ENCODE measurements around the gene NLRP14. TPM values are rescaled to one million over a fixed set of nuclear protein-coding genes. Genes with fewer than 3 reads are reported as not detected.

NLRP14 gene
- total RNA-seq, 2 experiments from 2014 or later, result not detected

DNA sequence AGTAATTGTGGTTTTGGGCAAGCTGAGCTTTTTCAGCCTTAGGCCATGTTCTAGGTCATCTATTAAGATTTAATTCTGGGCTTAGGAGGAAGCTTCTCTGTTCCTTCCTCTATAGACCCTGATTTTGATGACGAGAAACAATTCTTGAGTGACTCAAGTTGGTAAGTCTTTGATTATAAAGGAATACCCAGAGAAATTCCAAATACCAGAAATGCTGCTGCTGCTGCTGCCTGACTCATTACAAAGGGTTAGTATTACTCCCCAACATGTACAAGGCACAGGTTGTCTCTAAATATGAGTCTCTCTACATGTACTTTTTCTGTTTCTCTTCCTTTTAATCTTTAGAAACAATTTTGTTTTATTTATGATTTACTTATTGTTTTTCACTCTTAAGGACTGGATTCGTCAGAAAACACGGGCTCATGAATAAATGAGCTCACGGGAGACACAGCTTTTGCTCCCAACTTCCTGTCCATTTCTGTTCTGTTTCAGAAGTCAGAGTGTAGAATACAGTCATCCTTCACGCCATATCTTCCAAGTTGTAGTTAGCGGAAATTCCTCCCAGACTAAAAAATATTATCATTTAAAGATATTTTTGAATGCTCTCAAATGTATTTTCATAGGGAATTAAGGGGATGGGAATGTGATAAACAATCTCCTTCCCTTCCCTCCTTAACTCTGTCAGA lies 36.7 kb downstream of the NLRP14 start:
- ChIA-PET POLR2A (no interaction called here), CTCF (no interaction called here)

- POLR2A ChIA-PET, result no interaction called here
- CTCF ChIA-PET, result no interaction called here
These were observed 37.4 kb downstream of the NLRP14 start for GRCh38 chr11:7057641-7058040.

- CTCF ChIA-PET, result no interaction called here
- POLR2A ChIA-PET, result no interaction called here
These were observed 40.6 kb downstream of the NLRP14 start for GRCh38 chr11:7060868-7061267.

DNA sequence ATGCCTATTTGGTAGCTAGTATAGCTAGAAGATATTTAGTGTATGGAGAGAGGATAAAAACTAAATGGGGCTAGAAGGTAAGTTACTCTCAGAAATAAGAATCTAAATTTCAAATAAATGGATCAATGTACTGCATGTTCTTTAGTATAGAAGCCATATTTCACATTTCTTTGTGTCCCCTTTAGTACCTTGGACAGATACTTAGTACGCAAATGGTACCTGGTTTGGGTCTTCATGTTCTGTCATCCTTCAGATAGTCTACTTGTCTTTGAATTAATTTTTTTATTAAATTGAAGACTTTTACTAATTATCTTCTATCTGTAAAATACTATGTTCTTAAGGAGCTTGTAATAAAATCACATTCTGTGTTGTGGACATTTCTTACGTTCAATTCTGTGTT lies 42.3 kb downstream of the NLRP14 start:
- ChIA-PET CTCF (interaction anchor here (0.6 kb wide), 1 partner anchor 15 kb away, joined by 3 read pairs; no protein-coding TSS in a partner anchor), POLR2A (no interaction called here)

GRCh38 chr11:7072401-7073028 lies 52.2 kb downstream of the NLRP14 start:
- ChIA-PET CTCF (no interaction called here), POLR2A (no interaction called here)

DNA sequence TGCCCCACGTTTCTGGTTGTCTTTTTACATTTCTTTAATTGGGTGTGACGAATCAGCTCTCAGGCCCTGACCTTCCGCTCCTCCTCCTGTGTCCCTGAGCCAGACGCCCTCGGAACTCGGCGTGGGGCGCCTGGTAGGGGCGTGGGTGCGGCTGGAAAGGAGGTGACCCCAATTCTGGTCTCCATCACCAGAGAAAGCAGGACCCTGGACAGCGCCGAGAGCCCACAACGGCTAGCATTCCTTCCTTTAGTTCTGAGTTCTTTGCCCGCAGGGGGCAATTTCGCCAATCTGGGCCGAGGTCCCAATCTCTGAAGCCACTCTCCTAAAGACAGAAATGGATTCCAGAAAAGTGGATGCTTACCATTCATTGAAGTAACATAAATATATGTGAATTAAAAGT lies 56.8 kb downstream of the NLRP14 start:
- POLR2A ChIA-PET, result no interaction called here

GRCh38 chr11:7079545-7080135 lies 59.4 kb downstream of the NLRP14 start:
- ChIA-PET POLR2A (no interaction called here), CTCF (no interaction called here)

More for the DNA sequence above, 56.8 kb downstream of the NLRP14 start:
- CTCF ChIA-PET, result no interaction called here

DNA sequence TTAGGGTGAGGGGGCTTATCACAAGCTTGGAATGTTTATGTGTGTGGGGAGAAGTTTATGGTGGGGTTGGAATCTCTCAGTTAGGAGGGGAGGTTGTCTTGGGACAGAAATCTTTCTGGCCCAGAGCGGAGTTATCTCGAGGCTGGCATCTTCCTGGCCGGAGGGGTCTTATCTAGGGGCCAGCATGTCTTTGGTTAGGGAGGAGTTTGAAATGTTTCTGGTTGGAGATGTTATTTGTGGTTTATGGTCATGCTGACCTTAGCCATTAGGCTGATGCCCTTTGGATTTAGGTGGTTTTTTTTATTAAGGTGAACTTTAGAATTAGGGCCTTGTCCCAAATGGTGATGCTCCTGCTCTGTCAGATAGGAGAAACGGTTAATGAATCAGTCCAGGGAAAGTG lies 60.6 kb downstream of the NLRP14 start:
- POLR2A ChIA-PET, result no interaction called here

GRCh38 chr11:7081441-7081840 lies 61.2 kb downstream of the NLRP14 start:
- ChIA-PET CTCF (no interaction called here), POLR2A (no interaction called here)

More for the DNA sequence above, 60.6 kb downstream of the NLRP14 start:
- CTCF ChIA-PET, result no interaction called here

DNA sequence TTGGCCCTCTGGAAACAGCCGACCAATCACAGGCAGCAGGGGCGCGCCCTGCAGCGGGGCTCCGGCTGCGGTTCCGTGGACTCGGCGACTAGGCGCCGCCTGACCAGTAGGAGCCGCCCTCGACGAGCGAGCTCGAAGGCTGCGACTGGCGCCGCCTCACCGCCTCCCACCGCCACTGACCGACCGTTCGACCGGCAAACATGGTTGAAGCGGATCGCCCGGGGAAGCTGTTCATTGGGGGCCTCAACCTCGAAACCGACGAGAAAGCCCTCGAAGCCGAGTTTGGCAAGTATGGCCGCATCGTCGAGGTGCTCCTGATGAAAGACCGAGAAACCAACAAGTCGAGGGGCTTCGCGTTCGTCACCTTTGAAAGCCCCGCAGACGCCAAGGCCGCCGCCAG lies 68.6 kb downstream of the NLRP14 start, which contains the start of gene RBMXL2:
TSS of gene RBMXL2 (plus strand) at position 78 of the 400 bp plus-strand sequence. CDS start at position 201, 123 bp downstream.
- POLR2A ChIA-PET, result no interaction called here
- CTCF ChIA-PET, result no interaction called here

DNA sequence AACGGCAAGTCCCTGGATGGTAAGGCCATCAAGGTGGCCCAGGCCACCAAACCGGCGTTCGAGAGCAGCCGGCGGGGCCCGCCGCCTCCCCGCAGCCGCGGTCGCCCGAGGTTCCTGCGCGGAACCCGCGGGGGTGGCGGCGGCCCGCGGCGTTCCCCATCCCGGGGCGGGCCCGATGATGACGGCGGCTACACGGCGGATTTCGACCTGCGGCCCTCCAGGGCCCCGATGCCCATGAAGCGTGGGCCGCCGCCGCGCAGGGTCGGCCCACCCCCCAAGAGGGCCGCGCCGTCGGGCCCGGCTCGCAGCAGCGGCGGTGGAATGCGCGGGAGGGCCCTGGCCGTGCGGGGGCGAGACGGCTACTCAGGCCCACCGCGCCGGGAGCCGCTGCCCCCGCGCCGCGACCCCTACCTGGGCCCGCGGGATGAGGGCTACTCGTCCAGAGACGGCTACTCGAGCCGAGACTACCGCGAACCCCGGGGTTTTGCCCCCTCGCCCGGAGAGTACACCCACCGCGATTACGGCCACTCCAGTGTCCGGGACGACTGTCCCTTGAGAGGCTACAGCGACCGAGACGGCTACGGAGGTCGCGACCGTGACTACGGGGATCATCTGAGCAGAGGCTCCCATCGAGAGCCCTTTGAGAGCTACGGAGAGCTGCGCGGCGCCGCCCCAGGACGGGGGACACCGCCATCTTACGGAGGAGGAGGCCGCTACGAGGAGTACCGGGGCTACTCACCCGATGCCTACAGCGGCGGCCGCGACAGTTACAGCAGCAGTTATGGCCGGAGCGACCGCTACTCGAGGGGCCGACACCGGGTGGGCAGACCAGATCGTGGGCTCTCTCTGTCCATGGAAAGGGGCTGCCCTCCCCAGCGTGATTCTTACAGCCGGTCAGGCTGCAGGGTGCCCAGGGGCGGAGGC lies 69.3 kb downstream of the NLRP14 start:
- ChIA-PET POLR2A (no interaction called here), CTCF (no interaction called here)

- ChIA-PET POLR2A (interaction anchor here (0.6 kb wide), 1 partner anchor 515 kb away, joined by 3 read pairs; no protein-coding TSS in a partner anchor), CTCF (interaction anchor here (1.0 to 1.3 kb wide), 2 partner anchors 72 to 344 kb away, joined by 3 to 5 read pairs; no protein-coding TSS in a partner anchor)
These were observed 78.1 kb downstream of the NLRP14 start for GRCh38 chr11:7098235-7098832.

- ChIA-PET POLR2A (no interaction called here), CTCF (no interaction called here)
These were observed 95.5 kb downstream of the NLRP14 start for GRCh38 chr11:7115780-7116179.

- POLR2A ChIA-PET, result no interaction called here
- CTCF ChIA-PET, result no interaction called here
These were observed 96.1 kb downstream of the NLRP14 start for GRCh38 chr11:7116370-7116769.

Other genes starting within 250 kb of the NLRP14 start
- gene OR2AG2, start 248.5 kb upstream of the NLRP14 start, total RNA-seq, result under 1 TPM in 1 of 2 experiments, not detected in 1; 0.06 TPM
- not detected for gene OR2AG1, start 237.5 kb upstream of the NLRP14 start, total RNA-seq
- under 1 TPM; 0.06 to 0.13 TPM for gene OR6A2, start 220.8 kb upstream of the NLRP14 start, total RNA-seq
- gene OR10A5, start 174.8 kb upstream of the NLRP14 start, total RNA-seq, result not detected
- gene OR10A2, start 157.4 kb upstream of the NLRP14 start, total RNA-seq, result not detected
- not detected for gene OR10A4, start 143.9 kb upstream of the NLRP14 start, total RNA-seq
- not detected for gene OR2D2, start 128.0 kb upstream of the NLRP14 start, total RNA-seq
- gene OR2D3, start 99.5 kb upstream of the NLRP14 start, total RNA-seq, result not detected
- gene ZNF215, start 94.1 kb upstream of the NLRP14 start, total RNA-seq, result 1 to 10 TPM; 1.5 to 1.7 TPM
- gene ZNF214, start 133 bp upstream of the NLRP14 start, total RNA-seq, result not detected
- not detected for gene RBMXL2, start 68.5 kb downstream of the NLRP14 start, total RNA-seq
- not detected for gene SYT9, start 231.4 kb downstream of the NLRP14 start, total RNA-seq